CD4-positive, CD25-positive, alpha-beta regulatory T cell (primary cell): ENCODE results near the gene GALNT18. TPM values are rescaled to one million over a fixed set of nuclear protein-coding genes. Genes with fewer than 3 reads are reported as not detected.
A peak's percentile ranks its signal among the peaks of the same experiment; 100 is the strongest.

Experiments
- ATAC-seq, 2 donors: fragments of 150-1000 bp; cut with Tn5 transposase; one replicate each; pipeline ENCODE4 v1.10.0; 2021; ENCODE audit warnings: low read depth in 2 of 2, moderate number of reproducible peaks in 2 of 2, moderate library complexity in 1 of 2
- DNase-seq, 3 donors: peaks; one replicate each; pipeline versions ENCODE4 v3.0.0 to v3.0.0-alpha.2; 2012 to 2022; ENCODE audit warnings: mixed read lengths in 1 of 3
- H3K27ac ChIP-seq: one replicate; pipeline ENCODE4 v1.7.0; 2013; ENCODE audit warnings: mild to moderate bottlenecking, low read length; ENCODE audit not compliant: insufficient read depth, poor library complexity, severe bottlenecking
- H3K27me3 ChIP-seq: one replicate; pipeline ENCODE4 v1.7.0; 2013; ENCODE audit warnings: low read length; ENCODE audit not compliant: control insufficient read depth, insufficient read depth
- H3K36me3 ChIP-seq: one replicate; pipeline ENCODE4 v1.7.0; 2013; ENCODE audit warnings: mild to moderate bottlenecking, low read length, moderate library complexity; ENCODE audit not compliant: control insufficient read depth, insufficient read depth
- H3K4me1 ChIP-seq: 2 replicates; pipeline ENCODE4 v1.7.0; 2013; ENCODE audit warnings: mild to moderate bottlenecking, low read length; ENCODE audit not compliant: insufficient read depth, control insufficient read depth, poor library complexity, severe bottlenecking
- H3K4me3 ChIP-seq: one replicate; pipeline ENCODE4 v1.7.0; 2013; ENCODE audit warnings: low read depth, mild to moderate bottlenecking, low read length, moderate library complexity
- H3K9me3 ChIP-seq, 2 experiments: 1 replicate in 1 of 2; 2 replicates in 1 of 2; pipeline ENCODE4 v1.7.0; 2013; ENCODE audit warnings: low read length in 2 of 2, mild to moderate bottlenecking in 1 of 2, moderate library complexity in 1 of 2; ENCODE audit not compliant: control insufficient read depth in 2 of 2
- H3K27ac Mint-ChIP-seq, 3 donors: one replicate each; pipeline ENCODE4 v1.8.0; 2020 to 2022; ENCODE audit warnings: mild to moderate bottlenecking in 3 of 3, mixed read lengths in 3 of 3, moderate library complexity in 2 of 3
- H3K27me3 Mint-ChIP-seq: one replicate; pipeline ENCODE4 v1.8.0; 2022; ENCODE audit warnings: mild to moderate bottlenecking, mixed read lengths
- H3K36me3 Mint-ChIP-seq: one replicate; pipeline ENCODE4 v1.8.0; 2020; ENCODE audit warnings: mixed read lengths
- H3K4me1 Mint-ChIP-seq, 4 donors: one replicate each; pipeline ENCODE4 v1.8.0; 2020 to 2022; ENCODE audit warnings: mixed read lengths in 4 of 4, mild to moderate bottlenecking in 1 of 4
- H3K4me3 Mint-ChIP-seq, 4 donors: one replicate each; pipeline ENCODE4 v1.8.0; 2020 to 2022; ENCODE audit warnings: mild to moderate bottlenecking in 4 of 4, mixed read lengths in 4 of 4, moderate library complexity in 3 of 4
- H3K9me3 Mint-ChIP-seq, 7 donors: one replicate each; pipeline ENCODE4 v1.8.0; 2020 to 2022; ENCODE audit warnings: mixed read lengths in 7 of 7, mild to moderate bottlenecking in 3 of 7, moderate library complexity in 2 of 7
- polyA plus RNA-seq, 4 donors: library from polyadenylated mRNA; unstranded; fragments of 300-500 nt; fragmentation: Illumina TruSeq; gene quantifications; one replicate each; pipeline ENCODE4 v1.2.3, GENCODE V29; 2021
- total RNA-seq: library from RNA; stranded (reverse); gene quantifications from one replicate; pipeline ENCODE4 v1.2.3, GENCODE V29; 2022

Gene GALNT18
- total and polyA plus RNA-seq, 5 donors from 2014 or later = 0.10 TPM; not detected in 4

GRCh38 chr11:11422411-11423128, 199.2 kb downstream of the GALNT18 start:
- no peak overlapping the region for H3K4me3 ChIP-seq
- ATAC-seq (no peak), DNase-seq (no peak)
- no peaks in the 10 kb centered on the region for H3K36me3 ChIP-seq
- H3K9me3 Mint-ChIP-seq = no peaks in the 10 kb centered on the region
- H3K27ac ChIP-seq = no peak overlapping the region
- no peaks in the 10 kb centered on the region for H3K4me1 ChIP-seq
- H3K9me3 ChIP-seq = no peaks in the 10 kb centered on the region
- no peak overlapping the region for H3K27ac Mint-ChIP-seq
- no peaks in the 10 kb centered on the region for H3K27me3 ChIP-seq
- H3K36me3 Mint-ChIP-seq = no peaks in the 10 kb centered on the region
- H3K4me3 Mint-ChIP-seq = no peak overlapping the region
- peaks cover 0 to 4% (median 0%) of the 10 kb centered on the region in 4 donors for H3K4me1 Mint-ChIP-seq
- no peaks in the 10 kb centered on the region for H3K27me3 Mint-ChIP-seq

- no peak overlapping the region for H3K27ac ChIP-seq
- Mint-ChIP-seq H3K9me3 (no peaks in the 10 kb centered on the region), H3K4me3 (no peak overlapping the region), H3K4me1 (peaks cover 0 to 4% (median 0%) of the 10 kb centered on the region in 4 donors), H3K27me3 (no peaks in the 10 kb centered on the region), H3K36me3 (no peaks in the 10 kb centered on the region), H3K27ac (no peak overlapping the region)
- ATAC-seq (no peak), DNase-seq (no peak)
- H3K4me1 ChIP-seq = no peaks in the 10 kb centered on the region
- H3K36me3 ChIP-seq = no peaks in the 10 kb centered on the region
- H3K27me3 ChIP-seq = no peaks in the 10 kb centered on the region
- H3K4me3 ChIP-seq = no peak overlapping the region
- no peaks in the 10 kb centered on the region for H3K9me3 ChIP-seq
Observed at GRCh38 chr11:11421509-11421908, 200.3 kb downstream of the GALNT18 start.

GRCh38 chr11:11420899-11421285, 200.9 kb downstream of the GALNT18 start:
- Histone ChIP-seq H3K4me3 (no peak overlapping the region), H3K4me1 (no peaks in the 10 kb centered on the region), H3K27ac (no peak overlapping the region), H3K9me3 (no peaks in the 10 kb centered on the region), H3K36me3 (no peaks in the 10 kb centered on the region), H3K27me3 (no peaks in the 10 kb centered on the region)
- ATAC-seq = no peak
- Mint-ChIP-seq H3K9me3 (no peaks in the 10 kb centered on the region), H3K27me3 (no peaks in the 10 kb centered on the region), H3K4me1 (peaks cover 0 to 4% (median 0%) of the 10 kb centered on the region in 4 donors), H3K36me3 (no peaks in the 10 kb centered on the region), H3K4me3 (no peak overlapping the region), H3K27ac (no peak overlapping the region)
- no peak for DNase-seq

GRCh38 chr11:11420191-11420898, 201.5 kb downstream of the GALNT18 start:
- H3K27ac Mint-ChIP-seq = no peak overlapping the region

GRCh38 chr11:11419747-11420146, 202.1 kb downstream of the GALNT18 start:
- no peak for ATAC-seq
- H3K4me3 Mint-ChIP-seq = no peak overlapping the region
- no peaks in the 10 kb centered on the region for H3K9me3 Mint-ChIP-seq
- no peaks in the 10 kb centered on the region for H3K27me3 Mint-ChIP-seq
- H3K27ac Mint-ChIP-seq = no peak overlapping the region
- H3K27me3 ChIP-seq = peaks cover under 1% of the 10 kb centered on the region
- DNase-seq = no peak
- no peaks in the 10 kb centered on the region for H3K36me3 Mint-ChIP-seq
- H3K9me3 ChIP-seq = no peaks in the 10 kb centered on the region
- no peaks in the 10 kb centered on the region for H3K36me3 ChIP-seq
- H3K4me1 ChIP-seq = no peaks in the 10 kb centered on the region
- H3K4me3 ChIP-seq = no peak overlapping the region
- H3K27ac ChIP-seq = no peak overlapping the region
- peaks cover 0 to 4% (median 0%) of the 10 kb centered on the region in 4 donors for H3K4me1 Mint-ChIP-seq

More at GRCh38 chr11:11420191-11420898, 201.5 kb downstream of the GALNT18 start:
- no peaks in the 10 kb centered on the region for H3K36me3 Mint-ChIP-seq
- no peaks in the 10 kb centered on the region for H3K4me1 ChIP-seq
- H3K4me1 Mint-ChIP-seq = peaks cover 0 to 4% (median 0%) of the 10 kb centered on the region in 4 donors
- no peaks in the 10 kb centered on the region for H3K9me3 ChIP-seq
- H3K36me3 ChIP-seq = no peaks in the 10 kb centered on the region
- H3K27me3 ChIP-seq = no peaks in the 10 kb centered on the region
- no peak for ATAC-seq
- H3K9me3 Mint-ChIP-seq = no peaks in the 10 kb centered on the region
- no peak overlapping the region for H3K4me3 Mint-ChIP-seq
- no peaks in the 10 kb centered on the region for H3K27me3 Mint-ChIP-seq
- no peak for DNase-seq
- H3K27ac ChIP-seq = no peak overlapping the region
- no peak overlapping the region for H3K4me3 ChIP-seq

GRCh38 chr11:11416917-11417316, 204.9 kb downstream of the GALNT18 start:
- Histone ChIP-seq H3K27ac (no peak overlapping the region), H3K4me1 (no peaks in the 10 kb centered on the region), H3K36me3 (no peaks in the 10 kb centered on the region), H3K4me3 (no peak overlapping the region), H3K27me3 (peaks cover 2% of the 10 kb centered on the region), H3K9me3 (no peaks in the 10 kb centered on the region)
- H3K9me3 Mint-ChIP-seq = no peaks in the 10 kb centered on the region
- peaks cover 7% of the 10 kb centered on the region for H3K27me3 Mint-ChIP-seq
- H3K27ac Mint-ChIP-seq = no peak overlapping the region
- DNase-seq (no peak), ATAC-seq (no peak)
- H3K36me3 Mint-ChIP-seq = no peaks in the 10 kb centered on the region
- no peak overlapping the region for H3K4me3 Mint-ChIP-seq
- no peaks in the 10 kb centered on the region for H3K4me1 Mint-ChIP-seq

- H3K27ac Mint-ChIP-seq = peak overlapping the region in 1 of 3 donors; percentile 52
- Histone ChIP-seq H3K4me3 (no peak overlapping the region), H3K27me3 (peaks cover 2% of the 10 kb centered on the region), H3K36me3 (no peaks in the 10 kb centered on the region), H3K4me1 (no peaks in the 10 kb centered on the region), H3K27ac (no peak overlapping the region), H3K9me3 (no peaks in the 10 kb centered on the region)
- ATAC-seq (no peak), DNase-seq (no peak)
- no peaks in the 10 kb centered on the region for H3K36me3 Mint-ChIP-seq
- no peaks in the 10 kb centered on the region for H3K4me1 Mint-ChIP-seq
- H3K9me3 Mint-ChIP-seq = no peaks in the 10 kb centered on the region
- peaks cover 7% of the 10 kb centered on the region for H3K27me3 Mint-ChIP-seq
- H3K4me3 Mint-ChIP-seq = no peak overlapping the region
Observed at GRCh38 chr11:11416502-11416901, 205.3 kb downstream of the GALNT18 start.

- H3K4me3 Mint-ChIP-seq = no peak overlapping the region
- Histone ChIP-seq H3K4me3 (no peak overlapping the region), H3K9me3 (no peaks in the 10 kb centered on the region), H3K36me3 (no peaks in the 10 kb centered on the region), H3K27ac (no peak overlapping the region), H3K27me3 (peaks cover 2% of the 10 kb centered on the region), H3K4me1 (no peaks in the 10 kb centered on the region)
- H3K27ac Mint-ChIP-seq = no peak overlapping the region
- no peaks in the 10 kb centered on the region for H3K36me3 Mint-ChIP-seq
- no peaks in the 10 kb centered on the region for H3K9me3 Mint-ChIP-seq
- peaks cover 8% of the 10 kb centered on the region for H3K27me3 Mint-ChIP-seq
- ATAC-seq (no peak), DNase-seq (no peak)
- H3K4me1 Mint-ChIP-seq = no peaks in the 10 kb centered on the region
Observed at GRCh38 chr11:11415901-11416300, 205.9 kb downstream of the GALNT18 start.
